K562 (cell line): ENCODE data around the gene PTPN18. TPM values are rescaled to one million over a fixed set of nuclear protein-coding genes. Genes with fewer than 3 reads are reported as not detected.

Source experiments
- BRCA1 ChIP-seq, 2 experiments: fragments of 450-650 bp in 1 of 2; sonication (generic) in 1 of 2; formaldehyde crosslinking in 1 of 2; IDR thresholded peaks; 2 replicates each; pipeline versions ENCODE4 v1.5.0 to v1.6.1; 2017 to 2020; ENCODE audit warnings: mild to moderate bottlenecking in 1 of 2, missing genetic modification reagents in 1 of 2
- DIDO1 ChIP-seq: fragments of 450-650 bp; IDR thresholded peaks from 2 replicates; pipeline ENCODE4 v1.6.1; 2016; ENCODE audit warnings: low read depth, missing biosample characterization, missing genetic modification characterization
- HES1 ChIP-seq: fragments of 450-650 bp; IDR thresholded peaks from 2 replicates; pipeline ENCODE4 v1.6.1; 2016; ENCODE audit warnings: low read depth, mild to moderate bottlenecking, moderate library complexity
- KAT7 ChIP-seq: sonication (generic); formaldehyde crosslinking; IDR thresholded peaks from 2 replicates; pipeline ENCODE4 v1.8.0; 2022; ENCODE audit warnings: missing genetic modification reagents, mild to moderate bottlenecking, borderline replicate concordance
- KLF10 ChIP-seq: fragments of 250-450 bp; sonication (Bioruptor Pico); IDR thresholded peaks from 2 replicates; pipeline ENCODE4 v1.6.1; 2021; ENCODE audit warnings: matching md5 sums
- MGA ChIP-seq: fragments of 450-650 bp; IDR thresholded peaks from 2 replicates; pipeline ENCODE4 v1.6.1; 2016; ENCODE audit warnings: mild to moderate bottlenecking, moderate library complexity
- MNT ChIP-seq, 2 experiments: fragments of 450-650 bp; conservative IDR thresholded peaks; 2 replicates each; pipeline ENCODE4 v1.6.1; 2017; ENCODE audit warnings: mild to moderate bottlenecking in 2 of 2, moderate library complexity in 2 of 2
- RBM34 ChIP-seq: fragments of 200-400 bp; formaldehyde crosslinking; IDR thresholded peaks from 2 replicates; pipeline ENCODE4 v1.6.1; 2018; ENCODE audit warnings: low read length, borderline replicate concordance; ENCODE audit not compliant: insufficient read depth
- SPI1 ChIP-seq: IDR thresholded peaks from 2 replicates; pipeline ENCODE4 v1.6.1; 2011; ENCODE audit warnings: low read depth, low read length, control low read depth, borderline replicate concordance
- TARDBP ChIP-seq: fragments of 450-650 bp; IDR thresholded peaks from 2 replicates; pipeline ENCODE4 v1.6.1; 2016
- TRIM24 ChIP-seq, 2 experiments: fragments of 450-650 bp; IDR thresholded peaks; 2 replicates each; pipeline ENCODE4 v1.6.1; 2016
- polyA plus RNA-seq, 8 experiments: library from polyadenylated mRNA; depleted of rRNA in 4 of 8; stranded (reverse) in 5 of 8; unstranded in 3 of 8; fragments of >200 nt; fragmentation: Nextera tagmentation in 2 of 8; fragmentation: Illumina TruSeq in 1 of 8; extraction: Ambion mirVana in 2 of 8; extraction: Trizol in 1 of 8; gene quantifications; 2 replicates each; pipeline versions ENCODE4 v1.2.1 to v1.2.3, GENCODE V29; 2011 to 2014; ENCODE audit warnings: inconsistent platforms in 1 of 8, missing spikeins in 1 of 8
- total RNA-seq, 7 experiments: library from RNA; depleted of rRNA in 6 of 7; stranded (reverse); fragments of >200 nt in 6 of 7; fragmentation: Illumina TruSeq in 2 of 7; extraction: Trizol in 2 of 7; gene quantifications; 2 replicates each; pipeline versions ENCODE4 v1.2.1 to v1.2.3, GENCODE V29; 2011 to 2021; ENCODE audit warnings: low replicate concordance in 1 of 7

Gene PTPN18
- total and polyA plus RNA-seq, 9 of the 15 experiments (the other 6 are each of a cell fraction or from before 2014, with no cell fraction given): 11.6 to 90.7 (median 49.6) TPM

DNA sequence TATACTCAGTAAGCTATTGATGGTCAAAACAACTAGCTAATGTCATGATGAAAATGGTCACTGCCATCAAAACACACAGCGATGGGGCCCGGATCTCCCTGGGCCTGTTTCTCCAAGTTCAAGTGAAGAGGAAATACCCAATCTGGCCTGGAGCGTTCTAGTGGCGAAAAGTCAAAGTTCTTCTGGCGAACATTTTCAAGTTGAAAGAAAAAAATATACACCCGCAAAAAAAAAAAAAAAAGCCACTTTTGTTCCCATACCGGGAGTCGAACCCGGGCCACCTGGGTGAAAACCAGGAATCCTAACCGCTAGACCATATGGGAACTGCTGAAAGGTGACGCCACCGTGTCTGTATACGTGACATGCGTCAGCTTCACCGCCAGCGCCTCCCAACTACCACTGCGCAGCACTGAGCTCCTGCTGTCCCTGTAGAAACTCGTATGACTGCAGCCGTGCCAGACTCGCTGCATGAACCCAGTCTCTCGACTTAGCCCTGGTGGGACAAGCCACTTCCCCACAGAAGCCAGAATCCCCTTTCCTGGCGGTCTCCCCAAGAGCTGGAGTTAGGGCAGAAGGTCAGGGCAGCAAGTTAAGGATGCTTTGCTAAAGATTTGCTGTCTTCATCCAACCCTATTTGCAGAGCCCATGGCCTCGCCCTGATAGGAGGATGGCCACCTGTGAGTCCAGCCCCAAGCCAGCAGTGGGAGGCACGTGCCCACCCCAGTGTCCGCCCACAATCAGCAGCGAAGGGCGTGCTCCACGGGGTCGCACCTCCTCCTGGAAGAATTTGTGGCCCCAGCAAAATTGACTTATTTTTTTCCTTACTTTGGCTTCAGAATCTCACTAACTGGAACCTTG is 18.8 kb upstream of the PTPN18 start (continued):
- TF ChIP-seq MGA (peak; percentile 86), TRIM24 (IDR thresholded peaks at IDR 0.05) (peak in 1 of 2 experiments; percentile 22; a peak in 1 of 4 replicates), HES1 (no peak), SPI1 (no peak), BRCA1 (IDR thresholded peaks at IDR 0.05) (no peak), BRCA1 (CRISPR knock-in tag; IDR thresholded peaks at IDR 0.05) (no peak), DIDO1 (tag) (no peak), KLF10 (no peak), KAT7 (no peak), MNT (conservative IDR thresholded peaks at IDR 0.05) (peak in 1 of 2 experiments; percentile 65; a peak in 1 of 4 replicates), TARDBP (no peak), RBM34 (no peak)
